ENCODE results near the gene MLLT1. TPM values are rescaled to one million over a fixed set of nuclear protein-coding genes. Genes with fewer than 3 reads are reported as not detected.

The MLLT1 gene
- total RNA-seq, 1 experiment from 2014 or later = 60.0 TPM

DNA sequence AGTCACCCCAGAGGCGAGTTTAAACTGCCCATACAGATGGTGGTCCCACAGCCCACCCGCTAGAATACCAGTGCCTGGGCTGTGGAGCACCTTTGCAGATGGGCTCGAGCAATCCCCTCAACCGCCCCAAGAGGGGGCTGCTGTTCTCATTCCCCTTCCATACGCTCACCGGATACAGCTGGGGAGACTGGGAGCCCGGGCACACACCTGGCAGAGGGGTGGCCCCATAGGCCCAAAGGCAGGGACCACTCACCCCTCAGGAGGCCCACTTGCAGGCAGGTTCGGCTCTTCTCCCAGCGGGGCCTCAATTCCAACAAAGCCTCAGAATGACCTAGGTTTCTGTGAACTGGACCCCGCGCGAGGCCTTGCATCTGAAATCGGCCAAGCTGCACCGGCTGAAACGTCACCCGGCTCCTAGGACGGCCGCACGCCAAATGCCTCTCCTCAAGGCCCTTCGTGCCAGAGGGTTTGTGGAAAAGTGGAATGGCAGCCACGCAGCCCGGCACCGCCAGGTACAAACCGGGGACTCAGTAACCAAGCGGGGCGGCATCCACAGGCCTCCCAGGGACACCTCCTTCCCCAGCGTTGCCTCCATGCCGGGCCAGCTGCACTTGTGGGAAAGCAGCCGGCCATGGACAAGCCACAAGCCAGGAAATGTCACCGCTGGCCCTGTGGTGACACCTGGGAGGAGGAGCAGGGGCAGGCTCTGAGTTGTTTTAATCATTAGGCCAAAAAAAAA is 18.7 kb downstream of the MLLT1 start:
- Mint-ChIP-seq H3K27ac (ENCODE audit: unreplicated experiment) (no peak overlapping the region), H3K9me3 (ENCODE audit: unreplicated experiment) (no peaks in the 10 kb centered on the region), H3K36me3 (ENCODE audit: insufficient read depth, unreplicated experiment) (peaks cover 80% of the 10 kb centered on the region), H3K27me3 (ENCODE audit: insufficient read depth, unreplicated experiment) (no peaks in the 10 kb centered on the region), H3K4me1 (ENCODE audit: low read depth, unreplicated experiment) (no peaks in the 10 kb centered on the region), H3K4me3 (ENCODE audit: unreplicated experiment) (no peak overlapping the region)
- Histone ChIP-seq H3K4me3 (ENCODE audit: low read depth, low read length) (no peak overlapping the region), H3K9me3 (no peaks in the 10 kb centered on the region), H3K27me3 (replicated peaks; ENCODE audit: control insufficient read depth, insufficient read depth, low read length) (no peaks in the 10 kb centered on the region), H3K36me3 (ENCODE audit: control insufficient read depth, insufficient read depth, low read length) (no peaks in the 10 kb centered on the region), H3K4me1 (no peaks in the 10 kb centered on the region)
- no TSS peak for BruUV-seq (replicated peaks)
- TF ChIP-seq, protein P1, sequence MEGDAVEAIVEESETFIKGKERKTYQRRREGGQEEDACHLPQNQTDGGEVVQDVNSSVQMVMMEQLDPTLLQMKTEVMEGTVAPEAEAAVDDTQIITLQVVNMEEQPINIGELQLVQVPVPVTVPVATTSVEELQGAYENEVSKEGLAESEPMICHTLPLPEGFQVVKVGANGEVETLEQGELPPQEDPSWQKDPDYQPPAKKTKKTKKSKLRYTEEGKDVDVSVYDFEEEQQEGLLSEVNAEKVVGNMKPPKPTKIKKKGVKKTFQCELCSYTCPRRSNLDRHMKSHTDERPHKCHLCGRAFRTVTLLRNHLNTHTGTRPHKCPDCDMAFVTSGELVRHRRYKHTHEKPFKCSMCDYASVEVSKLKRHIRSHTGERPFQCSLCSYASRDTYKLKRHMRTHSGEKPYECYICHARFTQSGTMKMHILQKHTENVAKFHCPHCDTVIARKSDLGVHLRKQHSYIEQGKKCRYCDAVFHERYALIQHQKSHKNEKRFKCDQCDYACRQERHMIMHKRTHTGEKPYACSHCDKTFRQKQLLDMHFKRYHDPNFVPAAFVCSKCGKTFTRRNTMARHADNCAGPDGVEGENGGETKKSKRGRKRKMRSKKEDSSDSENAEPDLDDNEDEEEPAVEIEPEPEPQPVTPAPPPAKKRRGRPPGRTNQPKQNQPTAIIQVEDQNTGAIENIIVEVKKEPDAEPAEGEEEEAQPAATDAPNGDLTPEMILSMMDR (IDR thresholded peaks at IDR 0.05; ENCODE audit: insufficient read depth in 1 of 2, low read depth in 1 of 2, low read length in 1 of 2, severe bottlenecking in 1 of 2, unreplicated experiment in 1 of 2) = peak; percentile 60 to 67
- POLR2A ChIA-PET = no interaction called here
- peak in 1 of 2 experiments; percentile 56 for DNase-seq
- CTCF ChIA-PET = interaction anchor here (0.7 to 1.3 kb wide), 3 partner anchors 111 to 150 kb away, joined by 3 to 11 read pairs (median 4); partner anchors contain the start of gene ALKBH7
- intact Hi-C loops (cut with micrococcal nuclease; ENCODE audit: unreplicated experiment) = no loop called here

DNA sequence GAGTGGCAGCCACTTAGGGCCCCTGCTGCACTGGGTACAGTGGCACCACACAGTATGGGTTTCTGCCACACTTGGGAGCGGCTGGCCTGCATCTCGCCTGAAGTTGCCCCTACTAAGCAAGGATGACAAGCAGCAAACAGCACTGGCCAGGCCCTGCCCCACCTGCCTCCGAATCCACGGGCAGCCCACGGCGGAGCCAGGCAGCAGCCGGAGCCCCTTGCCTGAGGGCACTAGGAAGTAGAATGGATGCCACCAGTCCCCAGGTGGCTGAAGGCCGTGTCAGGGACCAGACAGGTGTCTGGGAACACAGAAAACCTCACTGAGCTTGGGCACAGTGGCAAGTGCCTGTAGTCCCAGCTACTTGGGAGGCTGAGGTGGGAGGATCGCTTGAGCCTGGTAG is 19.4 kb downstream of the MLLT1 start:
- TF ChIP-seq, protein P1 (IDR thresholded peaks at IDR 0.05; ENCODE audit: insufficient read depth in 1 of 2, low read depth in 1 of 2, low read length in 1 of 2, severe bottlenecking in 1 of 2, unreplicated experiment in 1 of 2) = no peak
- POLR2A ChIA-PET = no interaction called here
- intact Hi-C loops (cut with micrococcal nuclease; ENCODE audit: unreplicated experiment) = no loop called here
- no peaks in the 10 kb centered on the region for H3K4me1 ChIP-seq
- no peaks in the 10 kb centered on the region for H3K27me3 ChIP-seq (replicated peaks; ENCODE audit: control insufficient read depth, insufficient read depth, low read length)
- H3K36me3 ChIP-seq (ENCODE audit: control insufficient read depth, insufficient read depth, low read length) = no peaks in the 10 kb centered on the region
- Mint-ChIP-seq H3K27ac (ENCODE audit: unreplicated experiment) (no peak overlapping the region), H3K4me3 (ENCODE audit: unreplicated experiment) (no peak overlapping the region), H3K27me3 (ENCODE audit: insufficient read depth, unreplicated experiment) (no peaks in the 10 kb centered on the region), H3K9me3 (ENCODE audit: unreplicated experiment) (no peaks in the 10 kb centered on the region), H3K36me3 (ENCODE audit: insufficient read depth, unreplicated experiment) (peaks cover 78% of the 10 kb centered on the region), H3K4me1 (ENCODE audit: low read depth, unreplicated experiment) (no peaks in the 10 kb centered on the region)
- no TSS peak for BruUV-seq (replicated peaks)
- H3K4me3 ChIP-seq (ENCODE audit: low read depth, low read length) = no peak overlapping the region
- DNase-seq = no peak
- no peaks in the 10 kb centered on the region for H3K9me3 ChIP-seq
- CTCF ChIA-PET = interaction anchor here (0.7 to 1.3 kb wide), 2 partner anchors 112 to 151 kb away, joined by 3 to 11 read pairs; partner anchors contain the start of gene ALKBH7

DNA sequence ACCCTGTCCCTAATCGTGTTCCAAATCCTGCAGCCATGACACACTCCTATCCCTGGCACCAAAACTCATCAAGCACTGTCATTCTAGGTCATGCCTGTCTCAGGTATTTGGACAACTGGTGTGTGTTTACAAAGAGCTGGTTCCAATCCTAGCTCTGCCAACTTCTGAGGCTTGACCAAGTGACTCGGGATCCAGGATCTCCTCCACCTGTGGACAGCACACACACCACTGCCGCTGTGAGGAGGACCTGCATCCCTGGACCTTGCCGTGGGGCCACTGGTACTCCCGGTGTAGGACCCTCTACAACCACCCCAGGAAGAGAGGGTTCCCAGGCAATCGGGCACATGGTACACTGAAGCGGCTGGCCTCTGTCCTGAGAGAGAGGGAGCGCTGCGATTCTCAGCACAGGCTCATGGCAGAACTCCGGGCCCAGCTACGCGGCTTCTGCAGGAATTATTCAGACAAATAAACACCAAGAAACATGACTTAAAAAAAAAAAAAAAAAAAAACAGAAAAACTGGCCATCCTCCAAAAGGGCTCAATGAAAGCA is 20.4 kb downstream of the MLLT1 start:
- BruUV-seq (replicated peaks) = no TSS peak
- intact Hi-C loops (cut with micrococcal nuclease; ENCODE audit: unreplicated experiment) = no loop called here
- Mint-ChIP-seq H3K27me3 (ENCODE audit: insufficient read depth, unreplicated experiment) (no peaks in the 10 kb centered on the region), H3K9me3 (ENCODE audit: unreplicated experiment) (no peaks in the 10 kb centered on the region), H3K4me1 (ENCODE audit: low read depth, unreplicated experiment) (no peaks in the 10 kb centered on the region), H3K4me3 (ENCODE audit: unreplicated experiment) (no peak overlapping the region), H3K27ac (ENCODE audit: unreplicated experiment) (no peak overlapping the region), H3K36me3 (ENCODE audit: insufficient read depth, unreplicated experiment) (peaks cover 76% of the 10 kb centered on the region)
- H3K4me3 ChIP-seq (ENCODE audit: low read depth, low read length) = no peak overlapping the region
- no peaks in the 10 kb centered on the region for H3K27me3 ChIP-seq (replicated peaks; ENCODE audit: control insufficient read depth, insufficient read depth, low read length)
- no peaks in the 10 kb centered on the region for H3K36me3 ChIP-seq (ENCODE audit: control insufficient read depth, insufficient read depth, low read length)
- DNase-seq = no peak
- TF ChIP-seq, protein P1 (IDR thresholded peaks at IDR 0.05; ENCODE audit: insufficient read depth in 1 of 2, low read depth in 1 of 2, low read length in 1 of 2, severe bottlenecking in 1 of 2, unreplicated experiment in 1 of 2) = no peak
- ChIA-PET POLR2A (no interaction called here), CTCF (no interaction called here)
- H3K9me3 ChIP-seq = no peaks in the 10 kb centered on the region
- H3K4me1 ChIP-seq = no peaks in the 10 kb centered on the region

Data from Caco-2 (cell line).